Activated CD4-positive, alpha-beta T cell treated with anti-CD3 and anti-CD28 coated beads, Interleukin-10, Interleukin-2, amounts not matched to agents 100 ng/mL and 50 ng/mL, durations not matched to agents 16 hours and 8 hours (primary cell): ENCODE results near the gene NMT1.

Experiments
- DNase-seq: peaks from one replicate; pipeline ENCODE4 v3.0.0-alpha.2; 2020

Gene NMT1

DNA sequence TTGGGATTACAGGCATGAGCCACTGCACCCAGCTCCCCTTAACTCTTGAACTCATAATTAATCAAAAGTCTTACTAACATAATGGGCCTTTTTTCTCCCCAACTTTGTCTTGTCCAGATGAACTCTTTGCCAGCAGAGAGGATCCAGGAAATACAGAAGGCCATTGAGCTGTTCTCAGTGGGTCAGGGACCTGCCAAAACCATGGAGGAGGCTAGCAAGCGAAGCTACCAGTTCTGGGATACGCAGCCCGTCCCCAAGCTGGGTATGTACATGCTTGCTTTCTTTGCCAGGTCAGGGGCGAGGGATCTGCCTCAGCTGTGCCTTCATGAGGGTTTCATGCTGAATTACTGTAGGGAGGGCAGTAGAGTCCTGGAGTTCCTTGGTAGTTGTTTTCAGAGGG lies 25.3 kb downstream of the NMT1 start:
- no peak for DNase-seq

DNA sequence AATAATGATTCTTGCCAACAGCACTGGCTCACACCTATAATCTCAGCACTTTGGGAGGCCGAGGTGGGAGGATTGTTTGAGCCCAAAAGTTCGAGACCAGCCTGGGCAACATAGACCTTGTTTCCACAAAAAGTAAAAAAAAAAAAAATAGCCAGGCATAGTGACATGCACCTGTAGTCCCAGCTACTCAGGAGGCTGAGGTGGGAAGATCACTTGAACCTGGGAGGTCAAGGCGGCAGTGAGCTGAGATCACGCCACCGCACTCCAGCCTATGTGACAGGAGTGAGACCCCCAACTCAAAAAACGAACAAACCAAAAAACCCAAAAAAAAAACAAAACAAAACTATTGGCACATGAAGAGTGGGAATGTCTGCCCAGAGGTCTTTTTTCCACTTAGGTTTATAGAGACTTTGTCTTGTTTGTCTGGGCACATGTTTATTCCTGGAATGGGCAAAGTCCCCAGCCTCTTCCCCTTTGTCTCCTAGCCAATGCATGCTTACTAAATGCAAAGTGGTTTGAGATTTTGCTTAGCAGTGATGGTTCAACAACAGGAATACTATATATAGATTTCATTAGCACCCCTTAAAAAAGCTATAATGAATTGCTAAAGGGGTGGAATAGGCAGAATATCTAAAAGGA lies 25.9 kb downstream of the NMT1 start:
- DNase-seq, result no peak

DNA sequence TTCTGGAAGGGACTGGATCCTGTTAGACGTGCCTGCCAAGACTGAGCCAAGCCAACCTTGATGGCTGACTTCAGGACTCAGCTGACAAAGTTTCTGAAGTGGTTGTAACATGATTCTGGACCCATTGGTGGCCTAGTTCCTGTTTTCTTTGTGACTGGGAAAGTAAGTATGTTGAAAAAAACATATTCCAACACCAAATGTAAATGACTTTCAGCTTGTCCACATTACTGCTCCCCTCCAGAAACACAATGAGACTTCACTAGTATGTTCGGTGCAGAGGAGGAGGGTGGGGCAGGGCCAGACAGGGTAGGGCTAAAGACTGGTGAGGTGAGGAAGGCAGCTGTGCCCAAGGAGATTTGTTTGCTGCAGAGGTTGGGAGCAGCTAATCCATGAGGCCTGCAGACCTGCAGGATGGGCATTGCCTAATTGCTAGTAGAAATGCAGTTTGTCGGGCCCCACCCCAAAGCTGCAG lies 26.4 kb downstream of the NMT1 start:
- DNase-seq, result no peak

DNA sequence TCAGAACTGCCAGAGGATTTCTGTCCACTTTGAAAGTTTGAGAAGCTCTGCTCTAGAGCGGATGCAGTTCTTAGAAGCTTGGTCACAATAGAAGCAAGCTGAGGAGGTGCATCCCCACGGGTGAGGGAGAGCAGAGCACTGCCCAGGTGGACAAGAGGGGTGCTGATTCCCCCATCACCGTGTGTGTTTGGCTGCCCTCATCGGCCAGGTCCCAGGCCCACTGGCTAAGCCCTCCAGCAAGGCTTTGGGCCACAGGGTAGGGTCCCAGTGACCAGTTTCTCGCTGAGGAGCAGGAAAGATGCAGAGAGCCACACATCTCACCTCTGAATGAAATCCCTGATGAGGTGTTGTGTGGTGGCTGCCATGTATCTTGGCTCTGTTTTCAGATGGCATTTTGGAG lies 26.9 kb downstream of the NMT1 start:
- no peak for DNase-seq

DNA sequence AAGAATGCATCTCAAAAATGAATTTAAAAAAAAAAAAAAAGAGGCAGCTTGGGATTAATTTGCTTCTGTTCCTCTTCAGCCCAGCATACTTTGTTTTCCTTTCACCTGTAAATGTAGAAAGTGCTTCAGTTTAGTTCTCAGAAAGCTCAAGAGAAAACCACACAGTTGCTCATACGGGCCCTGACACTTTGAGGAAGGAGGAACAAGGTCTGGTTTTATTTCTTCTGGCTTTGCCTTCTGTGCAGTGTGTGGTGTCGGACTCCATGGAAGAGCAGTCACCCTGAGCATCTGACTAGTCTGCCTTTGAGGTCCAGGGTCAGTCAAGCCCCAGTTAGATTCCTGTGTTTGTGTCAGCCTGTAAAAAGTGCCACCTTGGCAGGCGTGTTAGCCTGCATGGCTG lies 27.6 kb downstream of the NMT1 start:
- no peak for DNase-seq

DNA sequence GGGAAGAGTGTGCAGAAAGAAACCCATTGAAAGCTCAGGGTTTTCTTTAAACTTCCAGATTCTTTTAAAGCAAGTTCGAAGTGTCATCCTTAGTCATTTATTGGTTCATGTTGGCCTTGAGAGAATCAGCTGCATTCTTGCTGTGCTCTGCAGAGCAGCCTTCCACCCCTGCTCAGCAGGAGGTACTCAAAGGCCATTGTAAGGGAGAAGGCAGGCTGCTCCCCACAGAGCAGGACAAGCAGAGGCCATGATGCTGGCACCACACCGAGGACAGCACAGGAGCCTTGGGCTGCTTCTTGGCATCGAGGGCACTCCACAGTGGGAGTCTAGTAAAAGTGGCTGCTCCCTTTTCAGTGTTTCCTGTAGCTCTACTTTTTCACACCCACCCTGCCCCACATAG lies 29.6 kb downstream of the NMT1 start:
- no peak for DNase-seq

DNA sequence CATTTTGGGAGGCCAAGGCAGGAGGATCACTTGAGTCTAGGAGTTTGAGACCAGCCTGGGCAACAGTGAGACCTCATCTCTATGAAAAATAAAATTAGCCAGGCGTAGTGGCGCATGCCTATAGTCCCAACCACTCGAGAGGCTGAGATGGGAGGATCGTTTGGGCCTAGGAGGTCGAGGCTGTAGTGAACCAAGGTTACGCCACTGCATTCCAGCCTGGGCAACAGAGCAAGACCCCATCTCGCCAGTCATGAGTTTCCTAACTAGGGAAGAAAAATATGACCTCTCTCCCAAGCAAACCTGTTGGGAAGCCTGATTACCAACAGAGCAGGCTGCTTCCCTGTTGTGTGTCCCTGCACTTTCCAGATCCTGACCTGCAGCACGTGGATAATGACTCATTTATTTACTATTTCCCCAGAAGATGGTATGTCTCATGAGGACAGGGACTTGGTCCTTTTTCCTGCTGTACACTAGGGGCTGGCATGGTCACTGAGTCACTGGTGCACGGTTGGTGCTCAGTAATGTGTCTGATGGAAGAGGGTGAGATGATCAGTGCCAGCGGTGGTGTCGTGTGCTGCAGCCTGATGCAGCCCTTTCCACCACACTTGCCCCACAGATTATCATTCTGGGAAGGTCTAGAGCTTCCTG lies 30.8 kb downstream of the NMT1 start:
- DNase-seq, result no peak

DNA sequence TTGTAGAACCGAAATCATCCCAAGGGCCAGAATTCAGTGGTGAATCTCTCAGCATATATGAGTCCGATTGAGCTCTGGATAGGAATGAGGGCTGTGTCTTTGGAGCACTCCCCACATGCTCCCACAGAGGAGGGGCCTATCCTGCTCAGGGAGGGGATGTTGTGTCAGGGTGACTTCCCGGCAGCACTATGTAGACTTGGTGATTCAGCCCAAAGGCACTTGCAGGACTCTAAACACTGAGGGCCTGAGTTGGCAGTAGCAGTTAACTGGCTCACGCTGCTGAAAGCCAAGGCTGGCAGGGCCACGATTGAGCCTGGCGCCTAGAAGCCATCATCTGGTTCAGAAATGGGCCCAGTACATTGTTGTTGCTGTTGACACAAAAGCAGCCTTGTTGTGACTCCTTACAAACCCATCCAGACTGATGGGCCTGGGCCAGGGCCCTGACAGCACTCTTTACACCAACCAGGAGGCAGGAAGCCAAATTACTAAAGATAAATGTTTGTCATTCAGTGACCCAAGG lies 31.9 kb downstream of the NMT1 start:
- DNase-seq, result no peak

DNA sequence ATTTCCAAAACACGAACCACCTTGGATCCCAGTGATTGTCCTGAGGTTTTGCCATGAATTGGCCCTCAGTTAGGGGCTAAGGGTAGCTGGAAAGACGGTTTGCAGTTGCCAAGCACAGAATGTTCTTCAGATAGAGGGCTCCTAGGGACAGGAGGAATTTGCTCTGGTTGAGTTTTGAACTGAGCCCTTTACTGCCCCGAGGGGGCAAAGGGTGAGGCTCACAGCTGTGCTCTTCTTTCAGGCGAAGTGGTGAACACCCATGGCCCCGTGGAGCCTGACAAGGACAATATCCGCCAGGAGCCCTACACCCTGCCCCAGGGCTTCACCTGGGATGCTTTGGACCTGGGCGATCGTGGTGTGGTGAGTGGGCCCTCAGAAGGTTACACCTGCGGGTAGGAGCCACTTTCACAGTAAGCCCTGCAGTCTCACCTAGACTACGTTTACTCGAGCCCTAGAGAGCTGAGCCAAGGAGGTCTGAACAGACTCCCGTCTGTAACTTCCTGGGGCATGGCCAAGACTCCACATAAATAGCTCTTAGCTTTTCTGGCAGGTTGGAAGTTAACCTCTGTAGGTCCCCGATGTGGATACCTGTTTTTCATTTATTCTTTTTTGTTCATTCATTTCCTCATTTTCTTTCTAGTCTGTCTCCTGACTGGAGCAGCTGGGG lies 32.5 kb downstream of the NMT1 start:
- DNase-seq, result no peak

DNA sequence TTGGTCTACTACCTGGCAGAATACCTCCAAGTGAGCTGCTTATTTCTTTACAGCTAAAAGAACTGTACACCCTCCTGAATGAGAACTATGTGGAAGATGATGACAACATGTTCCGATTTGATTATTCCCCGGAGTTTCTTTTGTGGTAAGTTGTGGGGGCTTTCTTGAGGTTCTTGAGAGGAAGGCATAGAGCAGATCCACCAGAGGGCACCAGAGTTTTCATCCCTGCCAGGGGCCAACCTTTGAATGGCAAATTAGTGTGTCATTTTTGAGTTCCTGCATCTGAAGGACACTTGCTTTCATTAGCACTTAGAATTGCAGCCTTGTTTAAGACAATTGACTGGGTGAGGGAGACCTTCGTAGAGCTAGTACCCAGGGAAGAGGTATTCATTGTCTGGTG lies 35.0 kb downstream of the NMT1 start:
- DNase-seq, result peak; percentile 18

DNA sequence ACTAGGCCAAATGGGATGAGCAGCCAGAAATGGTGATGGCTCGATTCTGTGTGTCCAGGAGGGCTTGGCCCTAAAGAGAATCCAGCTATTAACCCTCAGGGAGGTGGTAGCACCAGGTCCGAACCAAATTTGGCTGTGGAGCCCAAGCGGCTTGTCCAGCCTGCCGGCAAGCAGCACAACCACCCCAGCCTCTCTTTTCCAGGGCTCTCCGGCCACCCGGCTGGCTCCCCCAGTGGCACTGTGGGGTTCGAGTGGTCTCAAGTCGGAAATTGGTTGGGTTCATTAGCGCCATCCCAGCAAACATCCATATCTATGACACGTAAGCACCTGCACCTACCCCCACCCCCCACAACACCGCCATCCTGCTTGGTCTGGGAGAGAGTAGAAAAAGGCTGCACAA lies 35.8 kb downstream of the NMT1 start:
- no peak for DNase-seq

DNA sequence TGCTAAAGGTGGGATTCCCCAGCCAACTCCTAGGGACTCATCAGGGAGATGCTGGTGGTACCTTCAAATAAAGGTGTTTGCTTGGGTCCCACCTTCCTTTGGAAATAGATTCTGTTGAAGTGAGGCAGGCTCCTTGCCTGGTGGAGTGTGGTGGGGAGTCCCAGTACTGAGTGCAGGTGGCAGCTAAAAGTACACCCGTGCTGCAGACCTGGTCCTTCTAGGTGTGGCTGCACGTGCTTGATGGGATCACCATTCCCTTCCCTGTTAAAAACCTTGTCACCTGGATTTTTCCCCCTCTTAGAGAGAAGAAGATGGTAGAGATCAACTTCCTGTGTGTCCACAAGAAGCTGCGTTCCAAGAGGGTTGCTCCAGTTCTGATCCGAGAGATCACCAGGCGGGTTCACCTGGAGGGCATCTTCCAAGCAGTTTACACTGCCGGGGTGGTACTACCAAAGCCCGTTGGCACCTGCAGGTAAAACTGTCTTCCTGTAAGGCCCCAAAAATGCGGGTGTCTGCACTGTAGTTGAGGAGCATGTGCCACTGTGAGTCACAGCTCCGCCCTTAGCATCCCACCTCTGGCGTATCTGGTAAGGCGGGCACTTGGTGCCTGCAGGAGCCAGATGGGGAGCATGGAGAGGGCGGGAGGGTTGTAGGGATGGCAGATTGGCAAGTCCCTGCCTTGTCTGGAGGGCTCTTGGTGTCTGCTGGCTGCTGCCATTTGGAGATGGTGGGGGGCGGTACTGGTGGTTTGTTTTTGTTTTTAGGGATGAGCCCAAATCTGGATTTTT lies 37.2 kb downstream of the NMT1 start:
- DNase-seq, result no peak

DNA sequence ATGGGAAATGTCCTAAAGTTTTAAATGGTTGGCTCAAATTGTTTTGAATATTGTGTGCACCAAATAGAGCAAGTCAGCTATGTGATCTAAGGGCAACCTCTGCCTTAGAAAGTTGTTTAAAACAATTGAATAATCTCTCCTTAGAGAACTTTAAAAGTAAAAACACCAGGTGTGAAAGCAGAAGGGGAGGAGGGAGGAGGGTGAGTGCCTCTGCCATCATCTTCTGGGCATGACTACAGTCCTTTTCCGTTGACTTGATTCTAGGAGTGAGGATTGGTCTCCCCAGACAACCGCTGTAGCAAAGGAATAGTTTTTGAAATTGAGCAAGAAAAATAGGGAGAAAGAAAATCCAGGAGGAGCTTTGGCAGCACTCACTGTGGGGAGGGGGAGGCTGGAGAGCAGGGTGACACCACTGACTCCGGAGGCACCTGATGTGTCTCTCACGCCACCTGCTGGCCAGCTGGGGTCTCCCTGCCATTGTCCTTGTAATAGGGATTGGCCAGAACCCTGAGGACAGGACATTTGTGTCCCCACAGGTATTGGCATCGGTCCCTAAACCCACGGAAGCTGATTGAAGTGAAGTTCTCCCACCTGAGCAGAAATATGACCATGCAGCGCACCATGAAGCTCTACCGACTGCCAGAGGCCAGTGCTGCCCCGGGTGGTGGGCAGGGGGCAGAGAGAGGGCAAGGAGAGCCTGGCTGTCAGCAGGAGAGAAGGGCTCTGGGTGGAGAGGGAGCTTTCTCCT lies 37.9 kb downstream of the NMT1 start:
- DNase-seq, result peak; percentile 81

DNA sequence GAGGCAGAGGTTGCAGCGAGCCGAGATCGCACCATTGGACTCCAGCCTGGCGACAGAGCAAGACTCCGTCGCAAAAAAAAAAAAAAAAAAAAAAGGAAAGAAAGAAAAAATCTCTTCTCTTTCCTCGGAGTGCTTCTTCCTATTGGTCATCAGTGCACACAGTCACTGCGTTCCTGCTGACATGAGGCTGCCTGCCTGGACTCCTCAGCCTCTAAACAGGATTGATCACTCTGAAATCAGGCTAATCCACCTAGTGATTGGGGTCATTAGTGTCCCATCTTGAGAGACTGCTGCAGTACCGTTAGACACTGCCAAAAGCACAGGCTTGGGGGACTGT lies 40.4 kb downstream of the NMT1 start:
- no peak for DNase-seq

DNA sequence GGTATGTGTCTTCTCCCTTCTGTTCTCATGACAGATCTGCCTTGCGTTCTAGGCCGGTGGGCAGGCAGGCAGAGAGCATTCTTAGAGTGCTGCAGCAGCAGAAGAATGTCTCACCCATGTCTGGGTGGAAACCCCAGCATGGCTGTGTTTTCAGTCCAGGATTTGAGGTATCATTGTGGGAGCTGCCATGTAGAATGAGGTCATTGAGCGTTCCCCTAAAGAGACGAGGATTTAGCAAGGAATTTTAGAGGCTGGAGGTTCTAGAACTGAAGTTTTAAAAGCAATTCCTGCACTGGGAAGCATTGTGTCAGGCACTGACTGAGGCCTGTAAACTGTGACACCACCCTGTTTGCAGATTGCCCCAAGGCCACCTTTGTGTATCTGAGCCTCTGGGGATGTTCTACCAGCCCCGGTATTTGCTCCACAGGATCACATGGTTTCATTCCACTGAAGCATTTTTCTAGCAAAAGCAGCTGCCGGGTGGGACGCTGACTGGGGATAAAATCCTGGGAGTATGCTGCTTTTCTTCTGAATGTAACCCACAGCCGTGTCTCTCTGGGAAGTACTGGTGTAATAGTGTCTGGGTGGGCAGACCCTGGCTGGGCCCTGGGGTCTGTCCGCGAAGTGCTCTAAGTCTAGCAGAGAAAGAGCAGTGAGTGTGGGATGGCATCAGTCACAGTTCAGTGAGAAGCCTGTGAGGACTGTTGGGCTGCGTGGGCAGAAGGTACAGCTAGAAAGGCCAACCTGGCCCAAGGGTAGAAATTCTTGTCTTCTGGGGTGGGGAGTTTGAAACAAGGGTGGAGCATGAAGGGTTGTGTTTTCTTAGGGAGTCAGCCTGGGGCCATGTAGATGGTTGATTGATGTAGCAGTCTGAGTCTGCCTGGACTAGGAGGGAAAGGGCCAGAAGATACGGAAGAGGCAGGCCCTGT lies 41.0 kb downstream of the NMT1 start:
- DNase-seq, result no peak

DNA sequence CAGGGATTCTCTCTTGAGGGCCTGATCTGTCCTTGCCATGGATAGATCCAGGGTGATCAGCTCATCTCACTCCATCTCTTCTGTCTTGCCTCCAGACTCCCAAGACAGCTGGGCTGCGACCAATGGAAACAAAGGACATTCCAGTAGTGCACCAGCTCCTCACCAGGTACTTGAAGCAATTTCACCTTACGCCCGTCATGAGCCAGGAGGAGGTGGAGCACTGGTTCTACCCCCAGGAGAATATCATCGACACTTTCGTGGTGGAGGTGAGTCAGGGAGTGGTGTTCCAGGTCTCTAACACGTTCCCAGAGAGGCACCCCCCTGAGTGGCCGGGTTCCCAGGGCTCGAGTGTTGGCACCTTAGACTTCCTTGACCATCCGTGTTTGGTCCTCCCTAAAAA lies 41.7 kb downstream of the NMT1 start:
- no peak for DNase-seq

DNA sequence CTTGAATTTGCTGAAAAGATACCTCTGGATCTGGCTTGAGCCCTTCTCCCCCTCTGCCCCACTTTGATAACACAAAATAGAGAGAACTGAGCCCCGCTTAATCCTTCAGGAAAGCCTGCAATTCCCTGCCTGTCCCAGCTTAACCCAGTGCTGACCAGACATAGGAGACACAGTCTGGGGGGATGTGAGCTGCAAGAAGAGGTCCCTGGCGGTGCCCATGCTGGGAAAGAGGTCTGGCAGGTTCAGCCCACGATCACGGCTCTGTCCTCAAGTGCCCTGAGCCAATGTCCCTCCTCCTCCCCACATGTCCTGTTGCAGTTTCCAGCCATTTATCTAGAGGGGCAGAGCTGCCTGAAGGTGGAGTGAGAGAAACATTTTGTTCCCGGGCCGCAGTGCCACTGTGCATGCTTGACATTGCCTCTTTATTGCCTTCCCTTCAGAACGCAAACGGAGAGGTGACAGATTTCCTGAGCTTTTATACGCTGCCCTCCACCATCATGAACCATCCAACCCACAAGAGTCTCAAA lies 42.2 kb downstream of the NMT1 start:
- DNase-seq, result no peak

DNA sequence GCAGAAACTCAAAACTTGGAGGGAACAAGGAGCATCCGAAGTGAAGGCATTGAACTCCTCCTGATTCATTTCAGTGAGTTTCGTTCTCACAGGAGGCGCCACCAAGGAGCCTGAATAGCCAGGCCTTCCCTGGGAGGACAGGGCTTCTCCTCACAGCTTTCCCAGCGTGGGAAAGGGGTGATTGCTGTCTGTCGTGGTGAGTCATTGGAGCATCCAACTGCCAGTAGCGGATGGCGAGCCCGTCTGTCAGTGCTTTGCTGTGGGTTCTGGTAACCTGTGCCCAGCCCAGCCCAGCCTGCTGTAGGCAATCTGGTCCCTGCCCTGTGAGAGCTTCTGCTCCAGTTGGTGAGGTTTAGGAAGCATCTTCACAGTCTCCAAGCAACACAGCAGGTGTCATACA lies 42.9 kb downstream of the NMT1 start:
- DNase-seq, result no peak

DNA sequence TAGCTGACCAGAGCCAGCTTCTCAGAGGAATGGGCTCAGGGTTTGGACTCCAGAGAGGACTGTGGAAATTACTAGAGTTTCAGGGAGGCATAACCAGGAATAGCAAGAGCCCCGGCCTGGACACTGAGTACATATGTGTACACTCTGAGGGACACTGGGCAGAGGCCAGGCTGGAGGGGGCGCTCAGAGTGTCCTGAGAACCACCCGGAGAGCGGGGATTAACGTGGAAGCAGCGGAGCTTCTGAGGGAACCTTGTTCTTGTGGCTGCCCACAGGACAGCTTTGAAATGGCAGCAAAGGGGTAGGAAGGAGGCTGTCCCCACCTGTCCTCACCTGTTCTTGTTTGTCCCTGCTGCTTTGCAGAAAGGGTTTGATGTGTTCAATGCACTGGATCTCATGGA lies 43.4 kb downstream of the NMT1 start:
- DNase-seq, result no peak

DNA sequence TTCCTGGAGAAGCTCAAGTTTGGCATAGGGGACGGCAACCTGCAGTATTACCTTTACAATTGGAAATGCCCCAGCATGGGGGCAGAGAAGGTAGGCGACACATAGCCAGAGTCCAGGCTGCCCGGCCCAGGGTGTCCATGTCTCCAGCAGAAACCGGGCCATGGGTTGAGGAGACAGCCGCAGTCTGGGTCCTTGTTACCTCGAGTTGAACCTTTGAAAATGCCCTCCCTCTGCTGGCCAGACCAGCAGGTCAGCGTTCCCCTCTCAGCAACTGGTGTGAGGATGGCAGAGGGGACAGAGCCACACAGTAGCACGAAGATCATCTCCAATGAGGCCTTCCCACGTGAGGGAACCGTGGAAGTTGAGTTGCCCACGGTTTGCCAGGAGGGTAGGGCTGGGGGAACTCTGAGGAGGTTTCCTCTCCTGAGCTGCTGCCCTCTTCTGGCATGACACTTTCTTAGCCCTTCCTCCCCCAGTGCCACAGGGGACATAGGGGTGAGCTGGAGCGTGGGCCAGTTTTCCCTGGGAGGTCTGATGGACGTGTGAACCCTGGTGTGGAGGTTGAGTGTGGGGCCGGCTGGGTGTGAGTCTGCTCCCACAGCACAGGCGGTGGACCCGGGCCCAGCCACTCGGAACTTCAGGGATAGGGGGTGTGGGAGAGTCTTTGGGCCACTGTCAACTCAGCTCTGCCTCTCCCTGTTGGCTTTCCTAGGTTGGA lies 43.9 kb downstream of the NMT1 start:
- DNase-seq, result no peak

DNA sequence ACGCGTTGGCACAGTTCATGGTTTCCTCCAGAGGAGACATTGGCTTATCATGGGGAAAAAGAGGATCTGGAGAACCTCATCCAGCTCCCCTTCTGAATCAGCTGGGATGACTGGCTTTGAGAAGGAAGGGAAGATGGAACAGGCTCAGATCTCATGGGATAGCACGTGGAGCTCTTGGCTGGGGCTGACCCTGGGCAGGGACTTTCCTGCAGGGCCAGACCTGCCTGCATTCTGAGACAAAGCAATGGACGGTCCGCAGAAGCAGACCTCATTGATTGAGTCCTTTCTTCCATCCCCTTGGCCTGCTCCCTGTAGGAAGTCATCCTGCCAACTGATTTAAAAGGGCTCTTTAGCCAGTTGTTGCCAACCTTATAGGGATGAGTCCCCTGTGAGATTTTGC lies 45.0 kb downstream of the NMT1 start:
- no peak for DNase-seq
